ENCODE results near the gene ACSM6. TPM values are rescaled to one million over a fixed set of nuclear protein-coding genes. Genes with fewer than 3 reads are reported as not detected.

ACSM6 gene
- total RNA-seq, 1 donor from 2014 or later = not detected

- H3K36me3 ChIP-seq (ENCODE audit: control insufficient read depth, insufficient read depth, low read length) = peaks cover 42% of the 10 kb centered on the region
- FAIRE-seq = no peak
- no peaks in the 10 kb centered on the region for H3K27me3 ChIP-seq (ENCODE audit: control insufficient read depth, insufficient read depth, low read length)
- TF ChIP-seq CTCF (IDR thresholded peaks at IDR 0.05; ENCODE audit: insufficient read depth, low read length, severe bottlenecking) = no peak
- DNase-seq (ENCODE audit: low read depth) = no peak
- no peak overlapping the region for H3K4me3 ChIP-seq (ENCODE audit: low read depth, low read length)
Observed at GRCh38 chr10:95244152-95244551, 50.1 kb downstream of the ACSM6 start.

- Histone ChIP-seq H3K36me3 (ENCODE audit: control insufficient read depth, insufficient read depth, low read length) (peaks cover 44% of the 10 kb centered on the region), H3K4me3 (ENCODE audit: low read depth, low read length) (no peak overlapping the region), H3K27me3 (ENCODE audit: control insufficient read depth, insufficient read depth, low read length) (no peaks in the 10 kb centered on the region)
- TF ChIP-seq CTCF (IDR thresholded peaks at IDR 0.05; ENCODE audit: insufficient read depth, low read length, severe bottlenecking) = no peak
- DNase-seq (ENCODE audit: low read depth) (no peak), FAIRE-seq (no peak)
Observed at GRCh38 chr10:95245425-95246055, 51.5 kb downstream of the ACSM6 start.

- peak; percentile 78 for TF ChIP-seq CTCF (IDR thresholded peaks at IDR 0.05; ENCODE audit: insufficient read depth, low read length, severe bottlenecking)
- FAIRE-seq (no peak), DNase-seq (ENCODE audit: low read depth) (peak; percentile 64)
- H3K36me3 ChIP-seq (ENCODE audit: control insufficient read depth, insufficient read depth, low read length) = peaks cover 37% of the 10 kb centered on the region
- no peak overlapping the region for H3K4me3 ChIP-seq (ENCODE audit: low read depth, low read length)
- no peaks in the 10 kb centered on the region for H3K27me3 ChIP-seq (ENCODE audit: control insufficient read depth, insufficient read depth, low read length)
Observed at GRCh38 chr10:95246582-95247051, 52.6 kb downstream of the ACSM6 start.

GRCh38 chr10:95247200-95247880 lies 53.3 kb downstream of the ACSM6 start:
- FAIRE-seq (no peak), DNase-seq (ENCODE audit: low read depth) (peak; percentile 50)
- no peak for TF ChIP-seq CTCF (IDR thresholded peaks at IDR 0.05; ENCODE audit: insufficient read depth, low read length, severe bottlenecking)
- Histone ChIP-seq H3K4me3 (ENCODE audit: low read depth, low read length) (no peak overlapping the region), H3K36me3 (ENCODE audit: control insufficient read depth, insufficient read depth, low read length) (peaks cover 36% of the 10 kb centered on the region), H3K27me3 (ENCODE audit: control insufficient read depth, insufficient read depth, low read length) (no peaks in the 10 kb centered on the region)

GRCh38 chr10:95247881-95248583 lies 54.0 kb downstream of the ACSM6 start:
- DNase-seq (ENCODE audit: low read depth) (peak; percentile 91), FAIRE-seq (no peak)
- H3K36me3 ChIP-seq (ENCODE audit: control insufficient read depth, insufficient read depth, low read length) = peaks cover 33% of the 10 kb centered on the region
- no peak overlapping the region for H3K4me3 ChIP-seq (ENCODE audit: low read depth, low read length)
- H3K27me3 ChIP-seq (ENCODE audit: control insufficient read depth, insufficient read depth, low read length) = no peaks in the 10 kb centered on the region
- no peak for TF ChIP-seq CTCF (IDR thresholded peaks at IDR 0.05; ENCODE audit: insufficient read depth, low read length, severe bottlenecking)
